Lower leg skin (tissue), 3 donors: ENCODE measurements around the gene FIBCD1.

Experiments
- POLR2A ChIP-seq, 2 donors: fragments of 450-650 bp; IDR thresholded peaks; one replicate each; pipeline ENCODE4 v1.6.1; 2016 to 2017; ENCODE audit warnings: antibody characterized with exemption in 2 of 2, mild to moderate bottlenecking in 1 of 2, moderate library complexity in 1 of 2
- TF ChIP-seq, protein P1 (sequence below), 3 donors: fragments of 450-650 bp; IDR thresholded peaks; one replicate each; pipeline ENCODE4 v1.5.1; 2016; ENCODE audit warnings: antibody characterized with exemption in 3 of 3, mild to moderate bottlenecking in 3 of 3, moderate library complexity in 2 of 3

DNA sequence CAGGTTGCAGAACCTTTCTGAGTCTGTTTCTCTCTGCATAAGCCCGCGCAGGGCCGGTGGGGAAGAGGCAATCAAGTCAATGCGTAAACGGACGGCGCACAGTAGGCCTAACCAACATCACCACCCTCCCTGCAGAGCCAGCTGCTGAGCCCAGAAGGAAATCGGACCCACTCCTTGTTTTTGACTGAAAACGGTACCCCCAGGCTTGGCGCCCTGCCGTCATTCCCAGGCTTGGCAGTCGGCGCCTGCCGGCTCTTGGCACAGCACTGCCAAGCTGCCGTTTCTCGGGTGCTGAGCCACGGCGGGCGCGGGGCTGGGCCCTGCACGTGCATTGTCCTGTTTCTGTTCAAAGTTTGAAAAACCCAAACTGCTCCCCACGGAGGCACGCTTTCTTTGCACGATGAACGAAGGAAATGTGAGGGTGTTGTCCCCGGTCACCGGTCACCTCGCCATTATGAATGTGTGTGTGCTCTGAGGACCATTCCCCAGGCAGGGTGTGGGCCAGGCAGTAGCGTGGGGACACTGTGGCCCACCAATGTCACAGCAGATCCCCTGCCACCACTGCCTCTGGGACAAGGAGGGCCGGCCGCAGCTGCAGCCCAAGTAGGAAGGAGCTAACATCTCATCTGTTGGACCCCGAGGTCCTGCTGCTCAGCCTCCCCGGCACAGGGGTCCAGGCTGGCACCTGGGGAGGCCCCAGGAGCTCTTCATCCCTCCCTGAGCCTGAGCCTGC is 20.1 kb downstream of the FIBCD1 start:
- no peak for TF ChIP-seq POLR2A (IDR thresholded peaks at IDR 0.05)
- TF ChIP-seq, protein P1, sequence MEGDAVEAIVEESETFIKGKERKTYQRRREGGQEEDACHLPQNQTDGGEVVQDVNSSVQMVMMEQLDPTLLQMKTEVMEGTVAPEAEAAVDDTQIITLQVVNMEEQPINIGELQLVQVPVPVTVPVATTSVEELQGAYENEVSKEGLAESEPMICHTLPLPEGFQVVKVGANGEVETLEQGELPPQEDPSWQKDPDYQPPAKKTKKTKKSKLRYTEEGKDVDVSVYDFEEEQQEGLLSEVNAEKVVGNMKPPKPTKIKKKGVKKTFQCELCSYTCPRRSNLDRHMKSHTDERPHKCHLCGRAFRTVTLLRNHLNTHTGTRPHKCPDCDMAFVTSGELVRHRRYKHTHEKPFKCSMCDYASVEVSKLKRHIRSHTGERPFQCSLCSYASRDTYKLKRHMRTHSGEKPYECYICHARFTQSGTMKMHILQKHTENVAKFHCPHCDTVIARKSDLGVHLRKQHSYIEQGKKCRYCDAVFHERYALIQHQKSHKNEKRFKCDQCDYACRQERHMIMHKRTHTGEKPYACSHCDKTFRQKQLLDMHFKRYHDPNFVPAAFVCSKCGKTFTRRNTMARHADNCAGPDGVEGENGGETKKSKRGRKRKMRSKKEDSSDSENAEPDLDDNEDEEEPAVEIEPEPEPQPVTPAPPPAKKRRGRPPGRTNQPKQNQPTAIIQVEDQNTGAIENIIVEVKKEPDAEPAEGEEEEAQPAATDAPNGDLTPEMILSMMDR (IDR thresholded peaks at IDR 0.05): no peak
